Upper lobe of left lung (tissue), 6 donors: ENCODE measurements around the gene RND2. TPM values are rescaled to one million over a fixed set of nuclear protein-coding genes. Genes with fewer than 3 reads are reported as not detected.

Experiments
- ATAC-seq, 2 donors: fragments of 200-7000 bp; cut with Tn5 transposase; one replicate each; pipeline ENCODE4 v1.9.1; 2022; ENCODE audit warnings: mild to moderate bottlenecking in 2 of 2, moderate library complexity in 2 of 2; ENCODE audit not compliant: low FRiP score in 2 of 2
- DNase-seq, 2 donors: peaks; one replicate each; pipeline ENCODE4 v3.0.0-alpha.2; 2019 to 2020
- H3K27ac ChIP-seq, 4 donors: fragments of 200-600 bp; sonication (generic); one replicate each; pipeline ENCODE4 v1.5.1; 2016 to 2019
- H3K27me3 ChIP-seq, 4 donors: fragments of 200-600 bp; sonication (generic); one replicate each; pipeline ENCODE4 v1.5.1; 2017 to 2019
- H3K36me3 ChIP-seq, 4 donors: fragments of 200-600 bp; sonication (generic); one replicate each; pipeline ENCODE4 v1.5.1; 2016 to 2019
- H3K4me1 ChIP-seq, 4 donors: fragments of 200-600 bp; sonication (generic); one replicate each; pipeline ENCODE4 v1.5.1; 2018 to 2019
- H3K4me3 ChIP-seq, 4 donors: fragments of 200-600 bp; sonication (generic); one replicate each; pipeline ENCODE4 v1.5.1; 2017 to 2019; ENCODE audit warnings: mild to moderate bottlenecking in 2 of 4, moderate library complexity in 1 of 4
- H3K9me3 ChIP-seq, 4 donors: fragments of 200-600 bp; sonication (generic); one replicate each; pipeline ENCODE4 v1.5.1; 2018 to 2019
- EP300 ChIP-seq, 4 donors: sonication (generic); formaldehyde crosslinking; IDR thresholded peaks; one replicate each; pipeline ENCODE4 v1.5.1; 2017; ENCODE audit warnings: antibody characterized with exemption in 4 of 4, control low read depth in 2 of 4
- POLR2A ChIP-seq, 4 donors: fragments of 450-650 bp; IDR thresholded peaks; one replicate each; pipeline ENCODE4 v1.5.1; 2016 to 2017; ENCODE audit warnings: antibody characterized with exemption in 4 of 4, mild to moderate bottlenecking in 2 of 4
- POLR2AphosphoS5 ChIP-seq, 2 donors: sonication (generic); formaldehyde crosslinking; IDR thresholded peaks; one replicate each; pipeline ENCODE4 v1.5.1; 2017; ENCODE audit warnings: antibody characterized with exemption in 2 of 2
- WGBS, 2 donors: methylation state at CpG; one replicate each; pipeline ENCODE4 v1.1.5; 2017 to 2018; 5-methylcytosine and 5-hydroxymethylcytosine counted together
- total RNA-seq, 6 donors: library from RNA; depleted of rRNA in 4 of 6; stranded (reverse); fragments of >200 nt in 4 of 6; gene quantifications; one replicate each; pipeline versions ENCODE4 v1.1.0 to v1.2.1, GENCODE V29; 2016 to 2021
- TF ChIP-seq, protein P1 (sequence below), 6 experiments: fragments of 450-650 bp in 4 of 6; fragments of 200-600 bp in 2 of 6; sonication (generic) in 2 of 6; IDR thresholded peaks; one replicate each; pipeline ENCODE4 v1.5.1; 2016 to 2019; ENCODE audit warnings: antibody characterized with exemption in 6 of 6
- donor health status: DM: no; HTN: no; CAD: no; lungs with moderate emphysema.
- donor health status: DM: no; HTN: yes; CAD: no; lungs with severe emphysema.

RND2 gene
- total RNA-seq, 6 donors from 2014 or later: 0.15 to 2.0 (median 0.47) TPM; not detected in 2

DNA sequence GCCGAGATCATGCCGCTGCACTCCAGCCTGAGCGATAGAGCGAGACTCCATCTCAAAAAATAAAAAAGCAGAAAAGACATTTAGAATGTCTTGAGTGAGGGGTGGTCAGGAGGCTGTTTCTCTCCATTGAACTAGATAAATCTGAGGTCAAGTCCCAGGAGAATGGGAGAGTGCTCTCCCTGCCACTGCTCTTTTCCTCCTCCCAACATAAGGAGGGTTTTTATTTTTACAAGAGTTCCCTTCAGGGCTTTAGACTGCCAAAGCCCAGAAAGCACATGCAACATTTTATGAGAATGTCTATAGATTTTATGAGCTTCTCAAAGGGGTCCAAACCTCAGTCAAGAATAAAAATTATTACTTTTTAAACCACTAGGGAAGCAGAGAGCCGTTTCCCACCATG is 1.6 kb downstream of the RND2 start:
- peaks cover 7 to 27% (median 16%) of the 10 kb centered on the region in 4 donors for H3K4me1 ChIP-seq
- no peak overlapping the region for H3K27ac ChIP-seq
- TF ChIP-seq POLR2AphosphoS5 (IDR thresholded peaks at IDR 0.05): no peak
- TF ChIP-seq, protein P1, sequence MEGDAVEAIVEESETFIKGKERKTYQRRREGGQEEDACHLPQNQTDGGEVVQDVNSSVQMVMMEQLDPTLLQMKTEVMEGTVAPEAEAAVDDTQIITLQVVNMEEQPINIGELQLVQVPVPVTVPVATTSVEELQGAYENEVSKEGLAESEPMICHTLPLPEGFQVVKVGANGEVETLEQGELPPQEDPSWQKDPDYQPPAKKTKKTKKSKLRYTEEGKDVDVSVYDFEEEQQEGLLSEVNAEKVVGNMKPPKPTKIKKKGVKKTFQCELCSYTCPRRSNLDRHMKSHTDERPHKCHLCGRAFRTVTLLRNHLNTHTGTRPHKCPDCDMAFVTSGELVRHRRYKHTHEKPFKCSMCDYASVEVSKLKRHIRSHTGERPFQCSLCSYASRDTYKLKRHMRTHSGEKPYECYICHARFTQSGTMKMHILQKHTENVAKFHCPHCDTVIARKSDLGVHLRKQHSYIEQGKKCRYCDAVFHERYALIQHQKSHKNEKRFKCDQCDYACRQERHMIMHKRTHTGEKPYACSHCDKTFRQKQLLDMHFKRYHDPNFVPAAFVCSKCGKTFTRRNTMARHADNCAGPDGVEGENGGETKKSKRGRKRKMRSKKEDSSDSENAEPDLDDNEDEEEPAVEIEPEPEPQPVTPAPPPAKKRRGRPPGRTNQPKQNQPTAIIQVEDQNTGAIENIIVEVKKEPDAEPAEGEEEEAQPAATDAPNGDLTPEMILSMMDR (IDR thresholded peaks at IDR 0.05): no peak
- DNase-seq (no peak), ATAC-seq (no peak)
- no peaks in the 10 kb centered on the region for H3K27me3 ChIP-seq
- no peaks in the 10 kb centered on the region for H3K9me3 ChIP-seq
- 82 to 83% methylated on average over 5 of the region's 5 CpGs for WGBS, 2 donors
- no peaks in the 10 kb centered on the region for H3K36me3 ChIP-seq
- H3K4me3 ChIP-seq: no peak overlapping the region

DNA sequence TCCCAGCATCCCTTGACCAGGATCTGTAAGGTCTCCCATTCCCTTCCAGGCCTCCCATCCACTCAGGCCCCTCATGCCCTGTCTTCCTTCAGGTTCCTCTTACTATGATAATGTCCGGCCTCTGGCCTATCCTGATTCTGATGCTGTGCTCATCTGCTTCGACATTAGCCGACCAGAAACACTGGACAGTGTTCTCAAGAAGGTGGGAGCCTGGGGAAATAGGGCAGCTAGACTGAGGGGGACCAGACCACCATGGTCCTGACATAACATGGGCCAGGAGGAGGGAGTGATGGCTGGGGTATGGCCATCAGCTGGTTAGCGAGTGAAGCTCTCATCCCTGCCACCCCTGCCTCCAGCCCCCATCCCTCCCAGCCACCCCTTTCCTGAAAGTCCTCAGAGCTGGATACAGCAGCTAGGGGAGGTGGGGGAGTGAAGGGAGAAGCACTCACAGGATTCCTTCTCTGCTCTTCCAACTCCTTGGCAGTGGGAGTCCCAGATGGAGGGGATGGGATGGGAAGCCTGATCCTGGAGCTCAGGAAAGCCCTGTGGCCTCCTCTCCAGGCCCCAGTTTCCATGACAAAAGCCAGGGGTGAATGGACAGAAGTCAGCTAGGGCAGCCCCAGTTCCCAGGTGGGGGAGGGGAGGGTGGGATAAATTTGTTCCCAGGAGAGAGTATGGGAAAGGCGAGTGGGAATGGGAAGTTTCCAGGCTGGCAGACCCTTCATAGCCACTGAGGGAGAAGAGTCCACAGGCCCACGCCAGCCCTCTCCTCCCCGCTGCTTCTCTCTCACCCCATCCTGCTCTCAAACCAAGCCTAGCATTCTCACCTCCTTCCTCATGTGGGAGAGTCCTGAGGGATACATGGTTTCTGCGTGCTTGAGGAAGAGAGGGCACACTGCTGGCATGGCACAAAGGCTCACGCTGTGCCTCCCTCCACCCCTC is 2.3 kb downstream of the RND2 start:
- TF ChIP-seq POLR2AphosphoS5 (IDR thresholded peaks at IDR 0.05) (no peak), POLR2A (IDR thresholded peaks at IDR 0.05) (no peak), EP300 (IDR thresholded peaks at IDR 0.05) (no peak)
- TF ChIP-seq, protein P1 (IDR thresholded peaks at IDR 0.05): no peak
- WGBS, 2 donors: 80 to 81% methylated on average over 9 of the region's 9 CpGs
- Histone ChIP-seq H3K4me3 (no peak overlapping the region), H3K9me3 (no peaks in the 10 kb centered on the region), H3K27me3 (no peaks in the 10 kb centered on the region), H3K27ac (no peak overlapping the region), H3K4me1 (peaks cover 7 to 26% (median 15%) of the 10 kb centered on the region in 4 donors), H3K36me3 (no peaks in the 10 kb centered on the region)
- DNase-seq (no peak), ATAC-seq (no peak)

- TF ChIP-seq, protein P1 (IDR thresholded peaks at IDR 0.05): no peak
- TF ChIP-seq POLR2AphosphoS5 (IDR thresholded peaks at IDR 0.05): no peak
- no peak for TF ChIP-seq EP300 (IDR thresholded peaks at IDR 0.05)
- TF ChIP-seq POLR2A (IDR thresholded peaks at IDR 0.05): no peak
- DNase-seq (no peak), ATAC-seq (no peak)
- H3K27me3 ChIP-seq: no peaks in the 10 kb centered on the region
- H3K27ac ChIP-seq: no peak overlapping the region
- 85 to 87% methylated on average over 17 of the region's 17 CpGs for WGBS, 2 donors
- H3K36me3 ChIP-seq: no peaks in the 10 kb centered on the region
- no peaks in the 10 kb centered on the region for H3K9me3 ChIP-seq
- peaks cover 0 to 19% (median 10%) of the 10 kb centered on the region in 4 donors for H3K4me1 ChIP-seq
- H3K4me3 ChIP-seq: no peak overlapping the region
These were observed 3.3 kb downstream of the RND2 start for GRCh38 chr17:43028221-43028861.

- ATAC-seq (no peak), DNase-seq (no peak)
- TF ChIP-seq POLR2A (IDR thresholded peaks at IDR 0.05): no peak
- TF ChIP-seq EP300 (IDR thresholded peaks at IDR 0.05): no peak
- TF ChIP-seq, protein P1 (IDR thresholded peaks at IDR 0.05): no peak
- no peak for TF ChIP-seq POLR2AphosphoS5 (IDR thresholded peaks at IDR 0.05)
- Histone ChIP-seq H3K36me3 (no peaks in the 10 kb centered on the region), H3K9me3 (no peaks in the 10 kb centered on the region), H3K27ac (peak overlapping the region in 1 of 4 donors; percentile 15), H3K4me1 (peaks cover 0 to 3% (median 0%) of the 10 kb centered on the region in 4 donors), H3K4me3 (no peak overlapping the region), H3K27me3 (no peaks in the 10 kb centered on the region)
- 73 to 83% methylated on average over 6 of the region's 6 CpGs for WGBS, 2 donors
These were observed 5.2 kb downstream of the RND2 start for GRCh38 chr17:43030137-43030767.
